Upper lobe of right lung (tissue), 1 donor: ENCODE data around the gene EFCAB7. TPM values are rescaled to one million over a fixed set of nuclear protein-coding genes. Genes with fewer than 3 reads are reported as not detected.

Source experiments
- ATAC-seq: fragments of 200-7000 bp; cut with Tn5 transposase; one replicate; pipeline ENCODE4 v1.9.1; 2020; ENCODE audit warnings: mild to moderate bottlenecking, moderate library complexity
- DNase-seq: peaks from one replicate; pipeline ENCODE4 v3.0.0-alpha.2; 2020
- H3K27ac ChIP-seq: fragments of 200-600 bp; one replicate; pipeline ENCODE4 v1.8.0; 2022
- H3K27me3 ChIP-seq: fragments of 200-600 bp; one replicate; pipeline ENCODE4 v1.8.0; 2022; ENCODE audit warnings: mild to moderate bottlenecking
- H3K36me3 ChIP-seq: fragments of 200-600 bp; one replicate; pipeline ENCODE4 v1.8.0; 2022
- H3K4me1 ChIP-seq: fragments of 200-600 bp; one replicate; pipeline ENCODE4 v1.8.0; 2022
- H3K4me3 ChIP-seq: fragments of 200-600 bp; one replicate; pipeline ENCODE4 v1.8.0; 2022; ENCODE audit warnings: mild to moderate bottlenecking
- H3K9me3 ChIP-seq: fragments of 200-600 bp; one replicate; pipeline ENCODE4 v1.8.0; 2022
- CTCF ChIP-seq: fragments of 200-600 bp; IDR thresholded peaks from one replicate; pipeline ENCODE4 v1.8.0; 2022; ENCODE audit warnings: antibody characterized with exemption
- intact Hi-C: fragments of 100-400 bp; cut with DNase I; formaldehyde crosslinking; loops from one replicate; pipeline ENCODE4 v1.11.0; 2022
- total RNA-seq: library from RNA; stranded (reverse); fragmentation: NEBNext Ultra II Directional; extraction: Animal tissue kit (Norgen Biotek cat#: 25700); gene quantifications from one replicate; pipeline ENCODE4 v1.2.1, GENCODE V29; 2021
- donor health status: DM: no; HTN: yes; CAD: no; lungs with severe emphysema.

The EFCAB7 gene
- total RNA-seq, 1 donor from 2014 or later, result 6.0 TPM

- Histone ChIP-seq H3K36me3 (no peaks in the 10 kb centered on the region), H3K27me3 (no peaks in the 10 kb centered on the region), H3K27ac (no peak overlapping the region), H3K4me3 (no peak overlapping the region), H3K4me1 (peaks cover 10% of the 10 kb centered on the region), H3K9me3 (no peaks in the 10 kb centered on the region)
- intact Hi-C loops, result loop anchor here (10.0 kb wide), 1 partner anchor 517 kb away; no protein-coding TSS in a partner anchor
- no peak for TF ChIP-seq CTCF
- no peak for DNase-seq
- ATAC-seq, result no peak
These were observed 94.7 kb downstream of the EFCAB7 start for GRCh38 chr1:63618011-63618410.

- intact Hi-C loops, result loop anchor here (10.0 kb wide), 1 partner anchor 515 kb away; no protein-coding TSS in a partner anchor
- Histone ChIP-seq H3K27ac (no peak overlapping the region), H3K4me1 (peaks cover 12% of the 10 kb centered on the region), H3K9me3 (no peaks in the 10 kb centered on the region), H3K36me3 (no peaks in the 10 kb centered on the region), H3K4me3 (no peak overlapping the region), H3K27me3 (no peaks in the 10 kb centered on the region)
- no peak for DNase-seq
- no peak for ATAC-seq
- no peak for TF ChIP-seq CTCF
These were observed 96.2 kb downstream of the EFCAB7 start for GRCh38 chr1:63619558-63619957.

GRCh38 chr1:63620671-63621070 is 97.3 kb downstream of the EFCAB7 start:
- Histone ChIP-seq H3K4me1 (peaks cover 23% of the 10 kb centered on the region), H3K9me3 (no peaks in the 10 kb centered on the region), H3K36me3 (no peaks in the 10 kb centered on the region), H3K27ac (no peak overlapping the region), H3K4me3 (no peak overlapping the region), H3K27me3 (no peaks in the 10 kb centered on the region)
- intact Hi-C loops, result no loop called here
- TF ChIP-seq CTCF, result no peak
- DNase-seq (no peak), ATAC-seq (no peak)

- Histone ChIP-seq H3K9me3 (no peaks in the 10 kb centered on the region), H3K4me1 (peaks cover 25% of the 10 kb centered on the region), H3K27ac (no peak overlapping the region), H3K27me3 (no peaks in the 10 kb centered on the region), H3K4me3 (no peak overlapping the region), H3K36me3 (no peaks in the 10 kb centered on the region)
- no peak for TF ChIP-seq CTCF
- intact Hi-C loops, result no loop called here
- ATAC-seq, result no peak
- no peak for DNase-seq
These were observed 97.8 kb downstream of the EFCAB7 start for GRCh38 chr1:63621075-63621474.

GRCh38 chr1:63621698-63622097 is 98.4 kb downstream of the EFCAB7 start:
- H3K27ac ChIP-seq, result no peak overlapping the region
- ATAC-seq (peak; percentile 49), DNase-seq (no peak)
- intact Hi-C loops, result no loop called here
- no peaks in the 10 kb centered on the region for H3K27me3 ChIP-seq
- no peaks in the 10 kb centered on the region for H3K9me3 ChIP-seq
- TF ChIP-seq CTCF, result no peak
- H3K36me3 ChIP-seq, result no peaks in the 10 kb centered on the region
- H3K4me1 ChIP-seq, result peaks cover 30% of the 10 kb centered on the region
- H3K4me3 ChIP-seq, result no peak overlapping the region

Other genes starting within 250 kb of the EFCAB7 start
- gene FOXD3, start 201.0 kb upstream of the EFCAB7 start, total RNA-seq, result not detected
- gene ALG6, start 155.9 kb upstream of the EFCAB7 start, total RNA-seq, result 9.1 TPM
- gene ITGB3BP, start 300 bp upstream of the EFCAB7 start, total RNA-seq, result 18.5 TPM
- 53.9 TPM for gene PGM1, start 69.9 kb downstream of the EFCAB7 start, total RNA-seq